ENCODE measurements around the gene MRPL1.

DNA sequence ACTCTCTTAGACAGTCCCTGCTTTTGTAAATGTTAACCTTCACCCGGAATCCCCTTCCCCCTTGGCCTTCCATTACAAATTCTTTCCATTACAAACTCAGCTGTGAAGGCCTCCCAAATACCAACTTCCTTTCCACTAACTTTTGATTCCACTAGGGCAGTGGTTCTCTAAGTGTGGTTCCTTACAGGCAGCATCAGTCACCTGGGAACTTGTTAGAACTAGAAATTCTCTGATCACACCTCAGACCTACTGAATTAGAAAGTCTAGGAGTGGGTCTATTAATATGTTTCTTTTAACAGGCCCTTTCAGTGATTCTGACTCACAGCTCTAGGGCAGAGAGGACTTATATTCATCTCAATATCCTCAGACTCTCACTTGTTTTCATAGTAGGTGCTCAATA is 19.0 kb upstream of the MRPL1 start:
- TF ChIP-seq, protein P1, sequence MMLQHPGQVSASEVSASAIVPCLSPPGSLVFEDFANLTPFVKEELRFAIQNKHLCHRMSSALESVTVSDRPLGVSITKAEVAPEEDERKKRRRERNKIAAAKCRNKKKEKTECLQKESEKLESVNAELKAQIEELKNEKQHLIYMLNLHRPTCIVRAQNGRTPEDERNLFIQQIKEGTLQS (IDR thresholded peaks at IDR 0.05), result no peak
- TF ChIP-seq, protein P2, sequence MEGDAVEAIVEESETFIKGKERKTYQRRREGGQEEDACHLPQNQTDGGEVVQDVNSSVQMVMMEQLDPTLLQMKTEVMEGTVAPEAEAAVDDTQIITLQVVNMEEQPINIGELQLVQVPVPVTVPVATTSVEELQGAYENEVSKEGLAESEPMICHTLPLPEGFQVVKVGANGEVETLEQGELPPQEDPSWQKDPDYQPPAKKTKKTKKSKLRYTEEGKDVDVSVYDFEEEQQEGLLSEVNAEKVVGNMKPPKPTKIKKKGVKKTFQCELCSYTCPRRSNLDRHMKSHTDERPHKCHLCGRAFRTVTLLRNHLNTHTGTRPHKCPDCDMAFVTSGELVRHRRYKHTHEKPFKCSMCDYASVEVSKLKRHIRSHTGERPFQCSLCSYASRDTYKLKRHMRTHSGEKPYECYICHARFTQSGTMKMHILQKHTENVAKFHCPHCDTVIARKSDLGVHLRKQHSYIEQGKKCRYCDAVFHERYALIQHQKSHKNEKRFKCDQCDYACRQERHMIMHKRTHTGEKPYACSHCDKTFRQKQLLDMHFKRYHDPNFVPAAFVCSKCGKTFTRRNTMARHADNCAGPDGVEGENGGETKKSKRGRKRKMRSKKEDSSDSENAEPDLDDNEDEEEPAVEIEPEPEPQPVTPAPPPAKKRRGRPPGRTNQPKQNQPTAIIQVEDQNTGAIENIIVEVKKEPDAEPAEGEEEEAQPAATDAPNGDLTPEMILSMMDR (IDR thresholded peaks at IDR 0.05; ENCODE audit: low read depth, low read length, missing input control), result no peak
- TF ChIP-seq GABPA (IDR thresholded peaks at IDR 0.05 in 1 of 2, conservative IDR thresholded peaks at IDR 0.05 in 1 of 2) (no peak), HNF4A (conservative IDR thresholded peaks at IDR 0.05) (no peak), TAF1 (conservative IDR thresholded peaks at IDR 0.05) (no peak), YY1 (IDR thresholded peaks at IDR 0.05) (no peak), RAD21 (IDR thresholded peaks at IDR 0.05) (no peak), FOXA2 (IDR thresholded peaks at IDR 0.05) (no peak)
